Mesenchymal stem cell (in vitro differentiated cells and primary cell): ENCODE data around the gene SFMBT2.
"Not testable (repeated sequence)": the region's sequence is repeated elsewhere in the genome, so short reads cannot be mapped to it uniquely, and the experiment has no call there.

Experiments
- DNase-seq: peaks from one replicate; pipeline ENCODE4 v3.0.0-alpha.2; 2013
- H2AFZ ChIP-seq: one replicate; pipeline ENCODE4 v1.6.1; 2013; ENCODE audit warnings: low read depth, mild to moderate bottlenecking, control low read depth, inconsistent platforms, low read length, moderate library complexity
- H2AK5ac ChIP-seq: 2 replicates; pipeline ENCODE4 v1.6.1; 2013; ENCODE audit warnings: low read length, moderate library complexity, mild to moderate bottlenecking, inconsistent platforms; ENCODE audit not compliant: severe bottlenecking
- H2BK120ac ChIP-seq: one replicate; pipeline ENCODE4 v1.6.1; 2013; ENCODE audit warnings: low read depth, mild to moderate bottlenecking, inconsistent platforms, low read length, moderate library complexity
- H2BK12ac ChIP-seq, 2 experiments: one replicate each; pipeline ENCODE4 v1.6.1; 2013; ENCODE audit warnings: inconsistent platforms in 2 of 2, low read length in 2 of 2, mild to moderate bottlenecking in 2 of 2, moderate library complexity in 2 of 2, control low read depth in 1 of 2
- H2BK15ac ChIP-seq: one replicate; pipeline ENCODE4 v1.6.1; 2013; ENCODE audit warnings: mild to moderate bottlenecking, low read depth, inconsistent platforms; ENCODE audit not compliant: poor library complexity, severe bottlenecking
- H2BK5ac ChIP-seq: 2 replicates; pipeline ENCODE4 v1.6.1; 2013; ENCODE audit warnings: low read depth, mild to moderate bottlenecking, low read length, control low read depth, inconsistent platforms; ENCODE audit not compliant: poor library complexity, severe bottlenecking
- H3K14ac ChIP-seq, 2 experiments: one replicate each; pipeline ENCODE4 v1.6.1; 2013; ENCODE audit warnings: inconsistent platforms in 2 of 2, low read length in 2 of 2, control low read depth in 1 of 2, mild to moderate bottlenecking in 1 of 2, moderate library complexity in 1 of 2
- H3K18ac ChIP-seq, 2 experiments: one replicate each; pipeline ENCODE4 v1.6.1; 2013; ENCODE audit warnings: inconsistent platforms in 2 of 2, low read length in 2 of 2, control low read depth in 1 of 2, low read depth in 1 of 2, mild to moderate bottlenecking in 1 of 2
- H3K23ac ChIP-seq, 2 experiments: one replicate each; pipeline ENCODE4 v1.6.1; 2013; ENCODE audit warnings: inconsistent platforms in 2 of 2, low read length in 2 of 2, mild to moderate bottlenecking in 2 of 2, moderate library complexity in 2 of 2, control low read depth in 1 of 2
- H3K27ac ChIP-seq: 2 replicates; pipeline ENCODE4 v1.5.1; 2013; ENCODE audit warnings: mild to moderate bottlenecking, moderate library complexity, low read length, control low read depth, inconsistent platforms; ENCODE audit not compliant: poor library complexity, severe bottlenecking
- H3K27me3 ChIP-seq, 2 experiments: 2 replicates each; pipeline versions ENCODE4 v1.6.1 to v1.7.0; 2013; ENCODE audit warnings: low read length in 2 of 2, mild to moderate bottlenecking in 2 of 2, moderate library complexity in 2 of 2, control low read depth in 1 of 2, inconsistent platforms in 1 of 2; ENCODE audit not compliant: control insufficient read depth in 1 of 2, insufficient read depth in 1 of 2
- H3K36me3 ChIP-seq, 2 experiments: 2 replicates each; pipeline versions ENCODE4 v1.6.1 to v1.7.0; 2013; ENCODE audit warnings: low read length in 2 of 2, control low read depth in 1 of 2, inconsistent platforms in 1 of 2, low read depth in 1 of 2, mild to moderate bottlenecking in 1 of 2; ENCODE audit not compliant: insufficient read depth in 2 of 2, control insufficient read depth in 1 of 2
- H3K4ac ChIP-seq, 2 experiments: one replicate each; pipeline ENCODE4 v1.6.1; 2013; ENCODE audit warnings: inconsistent platforms in 2 of 2, low read length in 2 of 2, mild to moderate bottlenecking in 2 of 2, moderate library complexity in 2 of 2, control low read depth in 1 of 2, low read depth in 1 of 2
- H3K4me1 ChIP-seq: 2 replicates; pipeline ENCODE4 v1.6.1; 2013; ENCODE audit warnings: low read depth, low read length, control low read depth; ENCODE audit not compliant: control insufficient read depth, insufficient read depth
- H3K4me2 ChIP-seq: 2 replicates; pipeline ENCODE4 v1.6.1; 2013; ENCODE audit warnings: low read length, mild to moderate bottlenecking, inconsistent platforms; ENCODE audit not compliant: poor library complexity, severe bottlenecking
- H3K4me3 ChIP-seq, 2 experiments: 2 replicates each; pipeline versions ENCODE4 v1.5.1 to v1.7.0; 2013; ENCODE audit warnings: low read length in 2 of 2, mild to moderate bottlenecking in 2 of 2, control low read depth in 1 of 2, low read depth in 1 of 2; ENCODE audit not compliant: insufficient read depth in 1 of 2
- H3K79me1 ChIP-seq: replicated peaks from 2 replicates; pipeline ENCODE4 v1.6.1; 2013; ENCODE audit warnings: mild to moderate bottlenecking, control low read depth, low read length, inconsistent platforms; ENCODE audit not compliant: poor library complexity, severe bottlenecking
- H3K9ac ChIP-seq: 2 replicates; pipeline ENCODE4 v1.7.0; 2013; ENCODE audit warnings: mild to moderate bottlenecking, low read length, moderate library complexity
- H3K9me3 ChIP-seq: 2 replicates; pipeline ENCODE4 v1.7.0; 2013; ENCODE audit warnings: mild to moderate bottlenecking, low read length; ENCODE audit not compliant: control insufficient read depth
- H4K8ac ChIP-seq: one replicate; pipeline ENCODE4 v1.6.1; 2013; ENCODE audit warnings: inconsistent platforms, mild to moderate bottlenecking, low read length, moderate library complexity
- H4K91ac ChIP-seq: one replicate; pipeline ENCODE4 v1.6.1; 2013; ENCODE audit warnings: mild to moderate bottlenecking, low read length, inconsistent platforms
- WGBS: methylation state at CpG from one replicate; pipeline ENCODE4 v1.1.7; 2013; ENCODE audit warnings: mixed read lengths; 5-methylcytosine and 5-hydroxymethylcytosine counted together

SFMBT2 gene

GRCh38 chr10:7315906-7316305, 94.9 kb downstream of the SFMBT2 start:
- no peak overlapping the region for H3K23ac ChIP-seq

GRCh38 chr10:7314170-7314569, 96.7 kb downstream of the SFMBT2 start:
- no peak overlapping the region for H3K23ac ChIP-seq
- no peak overlapping the region for H2BK12ac ChIP-seq
- H3K27ac ChIP-seq, result no peak overlapping the region
- no peak overlapping the region for H3K9ac ChIP-seq
- H3K4ac ChIP-seq, result no peak overlapping the region
- no peaks in the 10 kb centered on the region for H3K4me1 ChIP-seq
- no peak overlapping the region for H2BK120ac ChIP-seq
- no peaks in the 10 kb centered on the region for H3K27me3 ChIP-seq
- H3K4me2 ChIP-seq, result no peak overlapping the region
- H3K18ac ChIP-seq, result no peak overlapping the region
- no peak overlapping the region for H2BK15ac ChIP-seq
- no peaks in the 10 kb centered on the region for H3K9me3 ChIP-seq
- H3K36me3 ChIP-seq, result no peaks in the 10 kb centered on the region
- no peaks in the 10 kb centered on the region for H3K79me1 ChIP-seq
- H3K14ac ChIP-seq, result no peak overlapping the region
- H4K91ac ChIP-seq, result no peak overlapping the region
- no peak overlapping the region for H2AFZ ChIP-seq
- no peak overlapping the region for H2BK5ac ChIP-seq
- DNase-seq, result peak; percentile 13
- no peak overlapping the region for H3K4me3 ChIP-seq
- H4K8ac ChIP-seq, result no peak overlapping the region
- WGBS, result 93% methylated on average over 4 of the region's 4 CpGs
- no peak overlapping the region for H2AK5ac ChIP-seq

More at GRCh38 chr10:7315906-7316305, 94.9 kb downstream of the SFMBT2 start:
- Histone ChIP-seq H3K9me3 (no peaks in the 10 kb centered on the region), H3K4me1 (no peaks in the 10 kb centered on the region), H3K14ac (peak overlapping the region in 1 of 2 experiments; percentile 70), H3K36me3 (no peaks in the 10 kb centered on the region), H4K91ac (no peak overlapping the region), H3K9ac (no peak overlapping the region), H3K4me2 (no peak overlapping the region), H2BK15ac (no peak overlapping the region), H3K4me3 (no peak overlapping the region), H2AK5ac (no peak overlapping the region), H2BK5ac (no peak overlapping the region), H2AFZ (no peak overlapping the region), H3K27ac (no peak overlapping the region), H3K79me1 (no peaks in the 10 kb centered on the region), H3K18ac (no peak overlapping the region), H4K8ac (no peak overlapping the region), H3K4ac (no peak overlapping the region), H2BK12ac (no peak overlapping the region), H3K27me3 (no peaks in the 10 kb centered on the region), H2BK120ac (no peak overlapping the region)
- WGBS, result 89% methylated on average over 2 of the region's 2 CpGs
- no peak for DNase-seq

- Histone ChIP-seq H4K8ac (no peak overlapping the region), H2AK5ac (no peak overlapping the region), H2BK120ac (no peak overlapping the region), H2BK12ac (no peak overlapping the region), H3K4me2 (no peak overlapping the region), H3K4me3 (no peak overlapping the region), H3K14ac (no peak overlapping the region), H3K4ac (no peak overlapping the region), H2AFZ (no peak overlapping the region), H3K18ac (no peak overlapping the region), H4K91ac (no peak overlapping the region), H2BK15ac (no peak overlapping the region), H3K79me1 (no peaks in the 10 kb centered on the region), H3K27me3 (no peaks in the 10 kb centered on the region), H3K36me3 (no peaks in the 10 kb centered on the region), H2BK5ac (no peak overlapping the region), H3K9me3 (peaks cover 6% of the 10 kb centered on the region), H3K9ac (no peak overlapping the region), H3K27ac (no peak overlapping the region), H3K23ac (no peak overlapping the region), H3K4me1 (no peaks in the 10 kb centered on the region)
- DNase-seq, result peak; percentile 18
- 35% methylated on average over 7 of the region's 7 CpGs for WGBS
Measured at GRCh38 chr10:7312488-7312857, 98.4 kb downstream of the SFMBT2 start.

- not testable (repeated sequence) for H3K79me1 ChIP-seq, H3K23ac ChIP-seq, H4K8ac ChIP-seq, H3K4ac ChIP-seq, H3K36me3 ChIP-seq, H3K27ac ChIP-seq, H2BK5ac ChIP-seq, H3K14ac ChIP-seq, H2BK15ac ChIP-seq, H2BK12ac ChIP-seq, H3K9ac ChIP-seq, H3K27me3 ChIP-seq, H3K4me3 ChIP-seq, H3K4me1 ChIP-seq, H2AFZ ChIP-seq, H4K91ac ChIP-seq, H3K4me2 ChIP-seq, DNase-seq, H2AK5ac ChIP-seq, H2BK120ac ChIP-seq, H3K9me3 ChIP-seq
- WGBS, result 100% methylated on average over 6 of the region's 13 CpGs
- H3K18ac ChIP-seq, result peak overlapping the region in 1 of 2 experiments; percentile 70
Measured at GRCh38 chr10:7311850-7312487, 98.9 kb downstream of the SFMBT2 start.
